GM12878 (cell line): Measurements from ENCODE around the gene SKA3. TPM values are rescaled to one million over a fixed set of nuclear protein-coding genes. Genes with fewer than 3 reads are reported as not detected.
A peak's percentile ranks its signal among the peaks of the same experiment; 100 is the strongest.
"Not testable (repeated sequence)": the region's sequence is repeated elsewhere in the genome, so short reads cannot be mapped to it uniquely, and the experiment has no call there.

Source experiments
- ATAC-seq: fragments of 200-7000 bp; cut with Tn5 transposase; 3 replicates; pipeline ENCODE4 v1.9.1; 2020; ENCODE audit warnings: mild to moderate bottlenecking, moderate library complexity
- BruUV-seq: library from RNA; stranded (reverse); fragments of 400-500 nt; replicated peaks from 2 replicates; lab custom pipeline; 2021; lab: Mats Ljungman, UMichigan
- CTCF ChIA-PET: fragments of 300-600 bp; sonication (Branson Sonifier 250); formaldehyde crosslinking; extraction: SDS; loops from one replicate; lab custom pipeline; 2021; ENCODE audit warnings: inconsistent platforms; lab: Yijun Ruan, JAX
- POLR2A ChIA-PET: fragments of 350-600 bp; formaldehyde crosslinking; extraction: SDS; loops from one replicate; lab custom pipeline; 2021; ENCODE audit warnings: inconsistent platforms; lab: Charles Lee
- RAD21 ChIA-PET: fragments of 300-600 bp; sonication (Branson Sonifier 250); formaldehyde crosslinking; loops from one replicate; lab custom pipeline; 2023; ENCODE audit warnings: antibody characterized with exemption; ENCODE audit not compliant: unreplicated experiment; lab: Charles Lee
- SMC1A ChIA-PET: fragments of 300-600 bp; sonication (Branson Sonifier 250); formaldehyde crosslinking; loops from one replicate; lab custom pipeline; 2023; ENCODE audit not compliant: unreplicated experiment, uncharacterized antibody; lab: Charles Lee
- DNase-seq: peaks from one replicate; pipeline ENCODE4 v3.0.0-alpha.2; 2011; ENCODE audit warnings: low read depth, low spot score
- FAIRE-seq: peaks from 3 replicates; lab custom pipeline; 2011; peaks lifted over from hg19 to GRCh38; lab: Jason Lieb, UNC
- H2AFZ ChIP-seq: 2 replicates; pipeline ENCODE4 v1.6.0; 2011; ENCODE audit warnings: low read depth, low read length, control low read depth; ENCODE audit not compliant: control insufficient read depth
- H3K27ac ChIP-seq: 2 replicates; pipeline ENCODE4 v1.5.1; 2011; ENCODE audit warnings: control low read depth; ENCODE audit not compliant: control insufficient read depth, insufficient read depth
- H3K27me3 ChIP-seq, 2 experiments: replicated peaks in 1 of 2; 2 replicates each; pipeline versions ENCODE4 v1.6.0 to v1.6.1; 2011; ENCODE audit warnings: low read length in 1 of 2; ENCODE audit not compliant: control insufficient read depth in 2 of 2, insufficient read depth in 2 of 2
- H3K36me3 ChIP-seq, 2 experiments: 2 replicates each; pipeline ENCODE4 v1.5.1; 2011; ENCODE audit warnings: low read length in 1 of 2; ENCODE audit not compliant: control insufficient read depth in 2 of 2, insufficient read depth in 2 of 2
- H3K4me1 ChIP-seq: 2 replicates; pipeline ENCODE4 v1.6.1; 2011; ENCODE audit warnings: mild to moderate bottlenecking, low read length, moderate library complexity, mixed read lengths; ENCODE audit not compliant: control insufficient read depth, insufficient read depth
- H3K4me2 ChIP-seq: 2 replicates; pipeline ENCODE4 v1.6.0; 2011; ENCODE audit warnings: control low read depth; ENCODE audit not compliant: control insufficient read depth, insufficient read depth
- H3K4me3 ChIP-seq: fragments of 200-600 bp; sonication (generic); 2 replicates; pipeline ENCODE4 v1.5.1; 2016
- H3K79me2 ChIP-seq: 2 replicates; pipeline ENCODE4 v1.6.0; 2011; ENCODE audit warnings: low read length; ENCODE audit not compliant: control insufficient read depth, insufficient read depth
- H3K9ac ChIP-seq: 2 replicates; pipeline ENCODE4 v1.8.0; 2011; ENCODE audit warnings: low read length, control low read depth, mixed read lengths; ENCODE audit not compliant: control insufficient read depth, insufficient read depth
- H3K9me3 ChIP-seq: replicated peaks from 3 replicates; pipeline ENCODE4 v1.5.1; 2011; ENCODE audit warnings: mild to moderate bottlenecking, low read length; ENCODE audit not compliant: control insufficient read depth, insufficient read depth
- H4K20me1 ChIP-seq: 2 replicates; pipeline ENCODE4 v1.6.0; 2011; ENCODE audit not compliant: control insufficient read depth, insufficient read depth
- BHLHE40 ChIP-seq, 2 experiments: fragments of 450-650 bp in 1 of 2; IDR thresholded peaks; 2 replicates each; pipeline ENCODE4 v1.6.1; 2011 to 2017; ENCODE audit warnings: low read depth in 2 of 2, borderline replicate concordance in 1 of 2, improper control_type of control experiment in 1 of 2, low read length in 1 of 2, mild to moderate bottlenecking in 1 of 2
- BRCA1 ChIP-seq: IDR thresholded peaks from 2 replicates; pipeline ENCODE4 v1.6.1; 2011; ENCODE audit warnings: low read depth, low read length, improper control_type of control experiment
- EP300 ChIP-seq, 2 experiments: fragments of 150-350 bp in 1 of 2; IDR thresholded peaks; 2 replicates each; pipeline ENCODE4 v1.6.1; 2011 to 2012; ENCODE audit warnings: low read depth in 2 of 2, low read length in 2 of 2, borderline replicate concordance in 1 of 2, improper control_type of control experiment in 1 of 2, inconsistent platforms in 1 of 2; ENCODE audit not compliant: control insufficient read depth in 1 of 2
- IKZF2 ChIP-seq, 2 experiments: fragments of 450-650 bp; IDR thresholded peaks; 2 replicates each; pipeline ENCODE4 v1.6.1; 2017; ENCODE audit warnings: mild to moderate bottlenecking in 2 of 2, moderate library complexity in 2 of 2
- MTA2 ChIP-seq: fragments of 450-650 bp; IDR thresholded peaks from 2 replicates; pipeline ENCODE4 v1.6.1; 2016; ENCODE audit warnings: low read depth, mild to moderate bottlenecking, moderate library complexity
- PAX5 ChIP-seq: IDR thresholded peaks from 2 replicates; pipeline ENCODE4 v1.6.1; 2011; ENCODE audit warnings: low read depth, low read length, borderline replicate concordance
- TCF12 ChIP-seq: IDR thresholded peaks from 2 replicates; pipeline ENCODE4 v1.6.1; 2011; ENCODE audit warnings: low read depth, mild to moderate bottlenecking, low read length
- WGBS: methylation state at CpG from one replicate; pipeline ENCODE4 v1.1.6; 2016; ENCODE audit warnings: low lambda C conversion rate; ENCODE audit not compliant: insufficient replicate concordance, insufficient coverage; ENCODE audit errors: missing lambda C conversion rate; 5-methylcytosine and 5-hydroxymethylcytosine counted together
- in situ Hi-C: fragments of 300-500 bp; cut with MboI; formaldehyde crosslinking; loops from 9 replicates; pipeline ENCODE4 v1.14.3; 2018; ENCODE audit warnings: mixed read lengths
- intact Hi-C: fragments of 100-400 bp; cut with micrococcal nuclease; formaldehyde crosslinking; loops from one replicate; pipeline ENCODE4 v1.14.2; 2022; ENCODE audit not compliant: unreplicated experiment
- polyA plus RNA-seq, 11 experiments: library from polyadenylated mRNA; depleted of rRNA in 4 of 11; unstranded in 6 of 11; stranded (reverse) in 5 of 11; fragments of >200 nt; fragmentation: Nextera tagmentation in 4 of 11; fragmentation: Illumina TruSeq in 1 of 11; extraction: Ambion mirVana in 4 of 11; extraction: Trizol in 1 of 11; gene quantifications; 1 replicate in 1 of 11; 2 replicates in 10 of 11; pipeline versions ENCODE4 v1.2.1 to v1.2.3, GENCODE V29; 2011 to 2016; ENCODE audit warnings: inconsistent platforms in 2 of 11, missing spikeins in 2 of 11, low read depth in 1 of 11
- total RNA-seq, 4 experiments: library from RNA; depleted of rRNA in 3 of 4; stranded (reverse); fragments of >200 nt in 3 of 4; fragmentation: Illumina TruSeq in 1 of 4; extraction: Trizol in 1 of 4; gene quantifications; 2 replicates each; pipeline versions ENCODE4 v1.2.1 to v1.2.3, GENCODE V29; 2013 to 2021
- TF ChIP-seq, protein P1 (sequence below): IDR thresholded peaks from 2 replicates; pipeline ENCODE4 v1.6.1; 2012; ENCODE audit warnings: low read length, inconsistent platforms
- TF ChIP-seq, protein P2 (sequence below): fragments of 450-650 bp; formaldehyde crosslinking; IDR thresholded peaks from 2 replicates; pipeline ENCODE4 v1.4.0; 2020; ENCODE audit warnings: mild to moderate bottlenecking, moderate library complexity

Gene SKA3
- total and polyA plus RNA-seq, 10 of the 15 experiments (the other 5 are each of a cell fraction or from before 2014, with no cell fraction given): 13.5 to 69.7 (median 26.3) TPM

DNA sequence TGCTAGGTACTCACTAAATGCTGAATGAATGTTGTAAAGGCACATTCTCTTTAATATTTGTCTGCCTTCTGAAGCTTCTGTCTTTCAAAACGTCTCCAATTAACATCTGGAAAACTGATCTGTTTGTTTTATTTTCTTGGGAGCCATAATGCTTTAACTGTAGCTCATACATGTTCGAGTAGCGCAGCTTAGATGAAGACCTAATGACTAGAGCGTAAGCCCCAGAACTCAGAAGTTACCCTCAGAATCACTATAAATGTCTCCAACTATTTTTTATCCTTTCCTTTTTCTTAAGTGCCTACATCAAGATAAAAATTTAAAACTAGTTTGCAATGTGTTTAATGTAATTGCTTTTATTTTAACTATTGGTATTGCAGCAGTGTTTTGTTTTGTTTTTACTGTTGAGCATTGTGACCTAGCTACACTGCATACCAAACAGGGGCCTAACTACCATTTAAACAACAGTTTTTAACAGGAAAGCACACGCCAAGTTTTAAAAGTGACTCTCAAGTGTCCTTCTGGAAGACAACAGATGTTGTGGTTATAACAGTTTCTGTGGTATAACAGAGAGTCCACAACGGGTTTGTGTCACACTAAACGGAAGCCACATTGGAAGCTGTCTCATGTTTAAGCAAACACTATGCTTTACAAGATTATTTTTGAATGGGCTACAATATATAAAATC lies 42.1 kb upstream of the SKA3 start (continued):
- peak; percentile 64 for TF ChIP-seq MTA2
- TF ChIP-seq EP300 (IDR thresholded peaks at IDR 0.05; ENCODE audit: borderline replicate concordance in 1 of 2, control insufficient read depth in 1 of 2, low read depth in 2 of 2, low read length in 2 of 2): peak in 1 of 2 experiments; percentile 78; a peak in 2 of 4 replicates
- peak in 1 of 2 experiments; percentile 34; a peak in 1 of 4 replicates for TF ChIP-seq BHLHE40 (IDR thresholded peaks at IDR 0.05; ENCODE audit: borderline replicate concordance in 1 of 2, low read depth in 2 of 2, low read length in 1 of 2)
- TF ChIP-seq, protein P1, sequence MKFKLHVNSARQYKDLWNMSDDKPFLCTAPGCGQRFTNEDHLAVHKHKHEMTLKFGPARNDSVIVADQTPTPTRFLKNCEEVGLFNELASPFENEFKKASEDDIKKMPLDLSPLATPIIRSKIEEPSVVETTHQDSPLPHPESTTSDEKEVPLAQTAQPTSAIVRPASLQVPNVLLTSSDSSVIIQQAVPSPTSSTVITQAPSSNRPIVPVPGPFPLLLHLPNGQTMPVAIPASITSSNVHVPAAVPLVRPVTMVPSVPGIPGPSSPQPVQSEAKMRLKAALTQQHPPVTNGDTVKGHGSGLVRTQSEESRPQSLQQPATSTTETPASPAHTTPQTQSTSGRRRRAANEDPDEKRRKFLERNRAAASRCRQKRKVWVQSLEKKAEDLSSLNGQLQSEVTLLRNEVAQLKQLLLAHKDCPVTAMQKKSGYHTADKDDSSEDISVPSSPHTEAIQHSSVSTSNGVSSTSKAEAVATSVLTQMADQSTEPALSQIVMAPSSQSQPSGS: peak; percentile 53; the same call in 1 of the 2 replicates
- TF ChIP-seq TCF12: peak; percentile 82
- peak; percentile 66 to 70 for TF ChIP-seq IKZF2 (IDR thresholded peaks at IDR 0.05)
- TF ChIP-seq BRCA1: no peak
- peak; percentile 42; the same call in 1 of the 2 replicates for TF ChIP-seq PAX5

DNA sequence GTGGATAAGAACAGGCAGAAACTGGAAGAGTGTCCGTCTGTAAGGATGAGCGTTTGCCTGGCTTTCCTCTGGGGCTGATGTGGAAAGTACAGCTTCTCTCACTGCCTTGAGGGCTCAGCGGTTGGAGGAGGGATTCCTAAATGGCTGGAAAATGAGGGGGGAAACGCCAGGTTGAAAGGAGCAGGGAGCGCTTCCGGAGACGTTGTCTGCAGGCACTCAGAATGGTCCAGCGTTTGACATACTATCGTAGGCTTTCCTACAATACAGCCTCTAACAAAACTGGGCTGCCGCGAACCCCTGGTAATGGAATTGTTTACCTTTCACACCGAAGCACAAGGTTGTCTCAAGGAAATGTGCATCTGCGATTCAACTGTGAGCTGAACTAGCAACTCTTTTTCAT lies 40.0 kb upstream of the SKA3 start:
- DNase-seq (no peak), FAIRE-seq (no peak), ATAC-seq (no peak)
- ChIA-PET CTCF (no interaction called here), SMC1A (no interaction called here), RAD21 (no interaction called here), POLR2A (no interaction called here)
- Histone ChIP-seq H4K20me1 (no peaks in the 10 kb centered on the region), H3K9ac (no peak overlapping the region), H3K4me3 (no peak overlapping the region), H3K27me3 (peaks cover 0 to 6% of the 10 kb centered on the region in 2 experiments; a peak in 2 of 4 replicates), H3K36me3 (no peaks in the 10 kb centered on the region), H2AFZ (no peak overlapping the region), H3K27ac (no peak overlapping the region), H3K79me2 (no peaks in the 10 kb centered on the region), H3K9me3 (peaks cover 4% of the 10 kb centered on the region; the same call in 1 of the 3 replicates), H3K4me1 (peaks cover 16% of the 10 kb centered on the region), H3K4me2 (no peak overlapping the region)
- in situ Hi-C loops (no loop called here), intact Hi-C loops (no loop called here)
- TF ChIP-seq, protein P2, sequence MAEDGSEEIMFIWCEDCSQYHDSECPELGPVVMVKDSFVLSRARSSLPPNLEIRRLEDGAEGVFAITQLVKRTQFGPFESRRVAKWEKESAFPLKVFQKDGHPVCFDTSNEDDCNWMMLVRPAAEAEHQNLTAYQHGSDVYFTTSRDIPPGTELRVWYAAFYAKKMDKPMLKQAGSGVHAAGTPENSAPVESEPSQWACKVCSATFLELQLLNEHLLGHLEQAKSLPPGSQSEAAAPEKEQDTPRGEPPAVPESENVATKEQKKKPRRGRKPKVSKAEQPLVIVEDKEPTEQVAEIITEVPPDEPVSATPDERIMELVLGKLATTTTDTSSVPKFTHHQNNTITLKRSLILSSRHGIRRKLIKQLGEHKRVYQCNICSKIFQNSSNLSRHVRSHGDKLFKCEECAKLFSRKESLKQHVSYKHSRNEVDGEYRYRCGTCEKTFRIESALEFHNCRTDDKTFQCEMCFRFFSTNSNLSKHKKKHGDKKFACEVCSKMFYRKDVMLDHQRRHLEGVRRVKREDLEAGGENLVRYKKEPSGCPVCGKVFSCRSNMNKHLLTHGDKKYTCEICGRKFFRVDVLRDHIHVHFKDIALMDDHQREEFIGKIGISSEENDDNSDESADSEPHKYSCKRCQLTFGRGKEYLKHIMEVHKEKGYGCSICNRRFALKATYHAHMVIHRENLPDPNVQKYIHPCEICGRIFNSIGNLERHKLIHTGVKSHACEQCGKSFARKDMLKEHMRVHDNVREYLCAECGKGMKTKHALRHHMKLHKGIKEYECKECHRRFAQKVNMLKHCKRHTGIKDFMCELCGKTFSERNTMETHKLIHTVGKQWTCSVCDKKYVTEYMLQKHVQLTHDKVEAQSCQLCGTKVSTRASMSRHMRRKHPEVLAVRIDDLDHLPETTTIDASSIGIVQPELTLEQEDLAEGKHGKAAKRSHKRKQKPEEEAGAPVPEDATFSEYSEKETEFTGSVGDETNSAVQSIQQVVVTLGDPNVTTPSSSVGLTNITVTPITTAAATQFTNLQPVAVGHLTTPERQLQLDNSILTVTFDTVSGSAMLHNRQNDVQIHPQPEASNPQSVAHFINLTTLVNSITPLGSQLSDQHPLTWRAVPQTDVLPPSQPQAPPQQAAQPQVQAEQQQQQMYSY (CRISPR knock-in tag): no peak
- 81% methylated on average over 12 of the region's 13 CpGs for WGBS
- BruUV-seq: no TSS peak

- WGBS: 65% methylated on average over 6 of the region's 6 CpGs
Measured at GRCh38 chr13:21215419-21215818, 39.1 kb upstream of the SKA3 start.

More at GRCh38 chr13:21215419-21215818, 39.1 kb upstream of the SKA3 start:
- POLR2A ChIA-PET, H2AFZ ChIP-seq, H4K20me1 ChIP-seq, SMC1A ChIA-PET, H3K9ac ChIP-seq, RAD21 ChIA-PET, intact Hi-C loops, H3K9me3 ChIP-seq, ATAC-seq, DNase-seq, H3K4me3 ChIP-seq, CTCF ChIA-PET, H3K27me3 ChIP-seq, H3K27ac ChIP-seq, H3K36me3 ChIP-seq, H3K79me2 ChIP-seq, in situ Hi-C loops, BruUV-seq, FAIRE-seq, H3K4me2 ChIP-seq: not testable (repeated sequence)
- peaks cover 16% of the 10 kb centered on the region for H3K4me1 ChIP-seq
